ENCODE data around the gene MFSD2A.

DNA sequence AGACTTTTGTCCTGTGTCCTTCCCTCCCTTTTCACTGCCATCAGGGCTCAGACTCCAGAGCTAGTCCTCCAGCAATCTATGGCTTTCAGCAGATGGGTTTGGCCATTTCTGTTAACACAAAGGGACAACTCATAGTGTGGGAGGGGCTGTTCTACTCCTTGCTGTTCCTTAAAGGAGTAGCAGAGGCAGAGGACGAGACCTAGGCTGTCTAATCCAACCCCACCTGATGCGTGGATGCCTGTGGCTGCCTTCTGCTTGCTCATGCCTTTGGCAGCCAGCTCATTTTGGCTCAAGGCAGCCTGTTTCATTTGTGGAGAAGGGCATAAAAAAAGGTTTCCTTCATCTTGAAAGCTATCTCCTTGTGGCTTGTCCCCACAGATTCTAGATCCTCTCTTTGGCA lies 27.0 kb downstream of the MFSD2A start:
- TF ChIP-seq, protein P1, sequence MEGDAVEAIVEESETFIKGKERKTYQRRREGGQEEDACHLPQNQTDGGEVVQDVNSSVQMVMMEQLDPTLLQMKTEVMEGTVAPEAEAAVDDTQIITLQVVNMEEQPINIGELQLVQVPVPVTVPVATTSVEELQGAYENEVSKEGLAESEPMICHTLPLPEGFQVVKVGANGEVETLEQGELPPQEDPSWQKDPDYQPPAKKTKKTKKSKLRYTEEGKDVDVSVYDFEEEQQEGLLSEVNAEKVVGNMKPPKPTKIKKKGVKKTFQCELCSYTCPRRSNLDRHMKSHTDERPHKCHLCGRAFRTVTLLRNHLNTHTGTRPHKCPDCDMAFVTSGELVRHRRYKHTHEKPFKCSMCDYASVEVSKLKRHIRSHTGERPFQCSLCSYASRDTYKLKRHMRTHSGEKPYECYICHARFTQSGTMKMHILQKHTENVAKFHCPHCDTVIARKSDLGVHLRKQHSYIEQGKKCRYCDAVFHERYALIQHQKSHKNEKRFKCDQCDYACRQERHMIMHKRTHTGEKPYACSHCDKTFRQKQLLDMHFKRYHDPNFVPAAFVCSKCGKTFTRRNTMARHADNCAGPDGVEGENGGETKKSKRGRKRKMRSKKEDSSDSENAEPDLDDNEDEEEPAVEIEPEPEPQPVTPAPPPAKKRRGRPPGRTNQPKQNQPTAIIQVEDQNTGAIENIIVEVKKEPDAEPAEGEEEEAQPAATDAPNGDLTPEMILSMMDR (IDR thresholded peaks at IDR 0.05; ENCODE audit: insufficient read depth, low read depth, low read length), result no peak
- TF ChIP-seq EZH2 (IDR thresholded peaks at IDR 0.05; ENCODE audit: insufficient read depth, low read length), result no peak

Measured in astrocyte (in vitro differentiated cells and primary cell).